Naive thymus-derived CD8-positive, alpha-beta T cell (primary cell): ENCODE data around the gene TNFRSF1B. TPM values are rescaled to one million over a fixed set of nuclear protein-coding genes. Genes with fewer than 3 reads are reported as not detected.

ENCODE experiments used
- ATAC-seq, 2 donors: fragments of 150-1000 bp; cut with Tn5 transposase in 1 of 2; sonication (Bioruptor Pico), chemical (Tn5 transposase) in 1 of 2; 1 replicate in 1 of 2; 2 replicates in 1 of 2; pipeline ENCODE4 v1.10.0; 2021; ENCODE audit warnings: mild to moderate bottlenecking in 2 of 2, moderate library complexity in 2 of 2
- POLR2A ChIA-PET: fragments of 350-600 bp; sonication (Branson Sonifier 250); formaldehyde crosslinking; loops from one replicate; lab custom pipeline; 2021; ENCODE audit warnings: antibody characterized with exemption; lab: Charles Lee
- DNase-seq, 10 donors: peaks; one replicate each; pipeline versions ENCODE4 v3.0.0 to v3.0.0-alpha.2; 2020 to 2022
- H3K27ac Mint-ChIP-seq, 10 donors: one replicate each; pipeline ENCODE4 v1.8.0; 2020 to 2022; ENCODE audit warnings: mild to moderate bottlenecking in 10 of 10, mixed read lengths in 10 of 10, moderate library complexity in 4 of 10, inconsistent platforms in 1 of 10
- H3K27me3 Mint-ChIP-seq, 5 donors: one replicate each; pipeline ENCODE4 v1.8.0; 2021 to 2022; ENCODE audit warnings: mixed read lengths in 5 of 5
- H3K36me3 Mint-ChIP-seq, 3 donors: one replicate each; pipeline ENCODE4 v1.8.0; 2020 to 2022; ENCODE audit warnings: mixed read lengths in 3 of 3, mild to moderate bottlenecking in 2 of 3, inconsistent platforms in 1 of 3
- H3K4me1 Mint-ChIP-seq, 4 donors: one replicate each; pipeline ENCODE4 v1.8.0; 2021 to 2022; ENCODE audit warnings: mixed read lengths in 4 of 4
- H3K4me3 Mint-ChIP-seq, 10 donors: one replicate each; pipeline ENCODE4 v1.8.0; 2020 to 2022; ENCODE audit warnings: mild to moderate bottlenecking in 10 of 10, mixed read lengths in 10 of 10, moderate library complexity in 6 of 10, inconsistent platforms in 1 of 10
- H3K9me3 Mint-ChIP-seq, 9 donors: one replicate each; pipeline ENCODE4 v1.8.0; 2020 to 2022; ENCODE audit warnings: mixed read lengths in 9 of 9, mild to moderate bottlenecking in 3 of 9, inconsistent platforms in 1 of 9, moderate library complexity in 1 of 9
- polyA plus RNA-seq, 3 donors: library from polyadenylated mRNA; unstranded; fragments of 300-500 nt; fragmentation: Illumina TruSeq; gene quantifications; one replicate each; pipeline ENCODE4 v1.2.3, GENCODE V29; 2021
- total RNA-seq, 8 experiments: library from RNA in 2 of 8; stranded (reverse) in 2 of 8; gene quantifications; one replicate each; pipeline ENCODE4 v1.2.3 and lab custom pipeline; 2021 to 2026

TNFRSF1B gene
- total and polyA plus RNA-seq, 5 experiments from 2014 or later, result 16.5 to 64.6 (median 19.7) TPM

GRCh38 chr1:12179111-12179519 is 12.3 kb downstream of the TNFRSF1B start:
- Mint-ChIP-seq H3K27ac (peak overlapping the region; percentile 95 to 100 (median 98)), H3K9me3 (no peaks in the 10 kb centered on the region), H3K4me1 (peaks cover 45 to 92% (median 75%) of the 10 kb centered on the region in 4 donors), H3K27me3 (no peaks in the 10 kb centered on the region), H3K4me3 (peak overlapping the region; percentile 77 to 95 (median 84)), H3K36me3 (no peaks in the 10 kb centered on the region)
- POLR2A ChIA-PET, result interaction anchor here (0.6 to 9.7 kb wide), 13 partner anchors 9 to 435 kb away, joined by 3 to 119 read pairs (median 4); no protein-coding TSS in a partner anchor
- DNase-seq (peak; percentile 67 to 94 (median 86)), ATAC-seq (peak; percentile 66 to 69)

DNA sequence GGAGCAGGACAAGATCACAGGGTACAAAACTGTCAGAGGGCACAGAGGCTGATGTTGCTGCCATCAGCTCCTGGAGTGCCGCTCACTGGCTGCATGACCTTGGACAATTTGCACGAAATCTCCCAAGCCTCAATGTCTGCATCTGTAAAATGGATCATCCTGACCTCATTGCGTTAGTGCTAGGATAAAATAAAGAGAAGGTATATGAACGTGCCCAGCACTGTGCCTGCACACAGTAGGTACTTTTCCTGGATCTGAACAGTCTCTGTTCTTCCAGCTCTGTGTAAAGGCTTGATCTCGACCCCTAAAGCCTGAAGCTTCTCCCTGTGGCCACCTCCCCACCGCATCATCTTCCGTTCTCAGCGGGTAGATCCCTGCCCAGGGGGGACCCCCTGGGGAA is 12.9 kb downstream of the TNFRSF1B start:
- peaks cover 45 to 90% (median 71%) of the 10 kb centered on the region in 4 donors for H3K4me1 Mint-ChIP-seq
- POLR2A ChIA-PET, result interaction anchor here (0.6 to 9.7 kb wide), 6 partner anchors 13 to 55 kb away, joined by 3 to 119 read pairs (median 10); no protein-coding TSS in a partner anchor
- H3K27me3 Mint-ChIP-seq, result no peaks in the 10 kb centered on the region
- no peaks in the 10 kb centered on the region for H3K36me3 Mint-ChIP-seq
- H3K9me3 Mint-ChIP-seq, result no peaks in the 10 kb centered on the region
- H3K4me3 Mint-ChIP-seq, result peak overlapping the region; percentile 77 to 95 (median 84)
- DNase-seq (no peak), ATAC-seq (no peak)
- peak overlapping the region; percentile 43 to 100 (median 98) for H3K27ac Mint-ChIP-seq

DNA sequence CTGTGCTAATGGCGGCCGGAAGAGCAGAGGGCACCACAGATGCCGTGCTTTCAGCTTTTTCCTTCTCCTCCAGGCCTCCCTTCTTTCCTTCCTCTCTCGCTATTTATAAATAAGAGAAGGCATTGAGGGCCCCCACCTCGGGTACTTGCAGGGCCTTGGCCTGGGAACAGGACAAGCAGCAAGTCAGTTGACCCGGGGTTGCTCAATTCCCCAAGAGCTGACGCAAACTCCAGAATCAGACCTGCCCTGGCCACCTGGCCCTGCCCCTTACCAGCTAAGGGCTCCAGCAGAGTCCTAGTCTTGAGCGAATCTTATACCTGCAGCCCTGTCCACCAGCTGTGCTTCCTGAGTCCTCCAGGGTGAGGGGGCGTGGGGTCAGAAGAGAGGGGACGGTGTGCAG is 13.5 kb downstream of the TNFRSF1B start:
- no peaks in the 10 kb centered on the region for H3K36me3 Mint-ChIP-seq
- POLR2A ChIA-PET, result interaction anchor here (3.2 to 9.7 kb wide), 3 partner anchors 19 to 56 kb away, joined by 16 to 119 read pairs (median 43); no protein-coding TSS in a partner anchor
- DNase-seq (no peak), ATAC-seq (no peak)
- H3K27ac Mint-ChIP-seq, result peak overlapping the region in 9 of 10 donors; percentile 29 to 100 (median 92)
- H3K4me3 Mint-ChIP-seq, result peak overlapping the region in 4 of 10 donors; percentile 10 to 82 (median 42)
- no peaks in the 10 kb centered on the region for H3K9me3 Mint-ChIP-seq
- peaks cover 43 to 87% (median 74%) of the 10 kb centered on the region in 4 donors for H3K4me1 Mint-ChIP-seq
- H3K27me3 Mint-ChIP-seq, result no peaks in the 10 kb centered on the region

DNA sequence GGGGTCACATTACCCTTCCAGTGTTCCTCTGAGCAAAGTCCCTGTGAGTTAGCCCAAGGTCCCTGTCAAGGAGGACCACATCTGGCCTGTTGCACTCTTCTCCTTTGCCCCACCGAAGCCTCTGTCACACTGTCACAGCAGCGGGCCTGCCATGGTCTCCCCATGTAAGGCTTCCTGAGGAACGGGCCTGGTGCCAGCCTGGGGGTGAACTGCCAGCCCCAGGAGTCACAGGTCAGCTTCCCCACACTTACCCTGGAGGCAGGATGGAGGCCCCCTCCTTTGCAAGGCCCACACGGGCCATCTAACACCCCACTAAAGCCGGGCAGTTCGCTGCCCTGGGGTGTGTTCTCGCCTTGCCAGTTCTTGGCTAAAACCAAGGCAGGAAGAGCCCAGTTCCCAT is 14.1 kb downstream of the TNFRSF1B start:
- H3K27me3 Mint-ChIP-seq, result no peaks in the 10 kb centered on the region
- ATAC-seq, result no peak
- H3K4me1 Mint-ChIP-seq, result peaks cover 40 to 87% (median 71%) of the 10 kb centered on the region in 4 donors
- no peaks in the 10 kb centered on the region for H3K9me3 Mint-ChIP-seq
- H3K36me3 Mint-ChIP-seq, result no peaks in the 10 kb centered on the region
- H3K4me3 Mint-ChIP-seq, result no peak overlapping the region
- no peak for DNase-seq
- peak overlapping the region in 8 of 10 donors; percentile 29 to 100 (median 95) for H3K27ac Mint-ChIP-seq
- POLR2A ChIA-PET, result interaction anchor here (1.4 to 9.7 kb wide), 2 partner anchors 14 to 31 kb away, joined by 4 to 119 read pairs; partner anchors contain the start of gene TNFRSF1B

GRCh38 chr1:12181568-12181967 is 14.8 kb downstream of the TNFRSF1B start:
- Mint-ChIP-seq H3K4me3 (no peak overlapping the region), H3K36me3 (no peaks in the 10 kb centered on the region), H3K9me3 (no peaks in the 10 kb centered on the region), H3K4me1 (peaks cover 36 to 86% (median 68%) of the 10 kb centered on the region in 4 donors), H3K27ac (peak overlapping the region in 7 of 10 donors; percentile 48 to 100 (median 98)), H3K27me3 (no peaks in the 10 kb centered on the region)
- no peak for ATAC-seq
- POLR2A ChIA-PET, result interaction anchor here (1.4 kb wide), 1 partner anchor 15 kb away, joined by 4 read pairs; the partner anchor contains the start of gene TNFRSF1B
- DNase-seq, result no peak

GRCh38 chr1:12182410-12182984 is 15.7 kb downstream of the TNFRSF1B start:
- no peaks in the 10 kb centered on the region for H3K9me3 Mint-ChIP-seq
- POLR2A ChIA-PET, result interaction anchor here (0.5 to 1.4 kb wide), 4 partner anchors 10 to 49 kb away, joined by 3 to 4 read pairs (median 4); partner anchors contain the start of gene TNFRSF1B
- peaks cover 36 to 84% (median 62%) of the 10 kb centered on the region in 4 donors for H3K4me1 Mint-ChIP-seq
- H3K4me3 Mint-ChIP-seq, result no peak overlapping the region
- H3K27me3 Mint-ChIP-seq, result no peaks in the 10 kb centered on the region
- ATAC-seq (no peak), DNase-seq (no peak)
- peak overlapping the region in 9 of 10 donors; percentile 2 to 100 (median 55) for H3K27ac Mint-ChIP-seq
- no peaks in the 10 kb centered on the region for H3K36me3 Mint-ChIP-seq

DNA sequence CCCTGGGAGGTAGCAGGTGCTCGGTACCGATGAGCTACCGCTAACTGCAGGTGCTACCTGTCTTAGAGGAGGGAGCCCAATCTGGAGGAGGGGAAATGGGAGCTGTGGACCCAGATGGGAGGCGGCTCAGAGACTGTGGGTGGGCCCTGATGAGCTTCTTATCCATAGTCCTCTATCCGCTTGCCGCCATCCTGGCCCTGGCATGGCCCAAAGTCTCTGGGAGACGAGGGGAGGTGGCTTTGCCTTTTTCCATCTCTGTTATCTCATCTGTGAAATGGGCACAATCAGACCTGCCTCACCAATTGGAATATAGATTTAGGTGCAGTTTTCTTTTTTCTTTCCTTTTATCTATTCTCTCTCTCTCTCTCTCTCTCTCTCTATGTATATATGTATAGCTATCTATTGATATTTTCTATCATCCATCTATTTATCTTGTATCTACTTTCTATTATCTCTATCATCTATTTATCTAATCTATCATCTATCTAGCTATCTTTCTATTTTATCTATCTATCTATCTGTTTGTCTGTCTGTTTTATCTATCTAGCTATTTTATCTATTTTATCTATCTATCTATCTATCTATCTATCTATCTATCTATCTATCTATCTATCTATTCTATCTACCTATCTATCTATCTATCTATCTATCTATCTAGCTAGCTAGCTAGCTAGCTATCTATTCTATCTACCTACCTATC is 16.5 kb downstream of the TNFRSF1B start:
- POLR2A ChIA-PET, result interaction anchor here (0.7 to 1.3 kb wide), 4 partner anchors 9 to 50 kb away, joined by 3 to 4 read pairs (median 3); no protein-coding TSS in a partner anchor
- no peaks in the 10 kb centered on the region for H3K36me3 Mint-ChIP-seq
- H3K9me3 Mint-ChIP-seq, result no peaks in the 10 kb centered on the region
- peaks cover 33 to 82% (median 57%) of the 10 kb centered on the region in 4 donors for H3K4me1 Mint-ChIP-seq
- no peak for DNase-seq
- H3K27me3 Mint-ChIP-seq, result no peaks in the 10 kb centered on the region
- H3K27ac Mint-ChIP-seq, result peak overlapping the region in 8 of 10 donors; percentile 2 to 100 (median 58)
- no peak for ATAC-seq
- H3K4me3 Mint-ChIP-seq, result no peak overlapping the region

DNA sequence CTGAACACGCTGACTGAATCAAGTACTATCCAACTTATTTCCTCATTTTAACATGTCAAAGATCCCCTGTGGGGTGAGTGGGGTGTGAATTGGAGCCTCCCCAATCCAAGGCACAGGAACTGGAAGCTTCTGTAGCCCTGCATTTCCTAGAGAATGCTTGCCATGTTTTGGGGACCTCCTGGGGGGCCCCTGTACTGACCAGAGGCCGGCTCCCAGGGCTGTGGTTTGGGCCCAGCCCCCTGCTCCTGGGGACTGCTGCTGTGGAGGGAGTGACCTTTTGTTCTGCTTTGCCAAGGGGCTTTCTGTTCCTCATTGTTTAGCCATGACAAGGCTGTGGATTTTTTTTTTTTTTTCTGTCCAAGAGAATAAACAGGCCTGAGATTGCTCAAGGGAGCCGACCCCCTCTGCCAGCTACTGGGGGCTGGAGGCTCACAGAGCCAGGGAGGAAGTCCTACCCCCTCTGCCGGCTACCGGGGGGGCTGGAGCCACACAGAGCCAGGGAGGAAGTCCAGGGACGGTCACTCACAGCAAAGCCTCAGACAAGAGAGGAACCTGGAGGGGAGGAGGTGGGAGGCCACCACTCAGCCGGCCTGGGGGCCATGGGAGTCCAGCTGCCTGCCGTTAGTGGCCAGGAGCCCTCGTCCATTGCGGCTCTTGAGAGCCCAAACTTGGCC is 17.4 kb downstream of the TNFRSF1B start:
- no peaks in the 10 kb centered on the region for H3K27me3 Mint-ChIP-seq
- POLR2A ChIA-PET, result interaction anchor here (0.7 to 1.3 kb wide), 4 partner anchors 10 to 59 kb away, joined by 3 to 4 read pairs (median 3); no protein-coding TSS in a partner anchor

DNA sequence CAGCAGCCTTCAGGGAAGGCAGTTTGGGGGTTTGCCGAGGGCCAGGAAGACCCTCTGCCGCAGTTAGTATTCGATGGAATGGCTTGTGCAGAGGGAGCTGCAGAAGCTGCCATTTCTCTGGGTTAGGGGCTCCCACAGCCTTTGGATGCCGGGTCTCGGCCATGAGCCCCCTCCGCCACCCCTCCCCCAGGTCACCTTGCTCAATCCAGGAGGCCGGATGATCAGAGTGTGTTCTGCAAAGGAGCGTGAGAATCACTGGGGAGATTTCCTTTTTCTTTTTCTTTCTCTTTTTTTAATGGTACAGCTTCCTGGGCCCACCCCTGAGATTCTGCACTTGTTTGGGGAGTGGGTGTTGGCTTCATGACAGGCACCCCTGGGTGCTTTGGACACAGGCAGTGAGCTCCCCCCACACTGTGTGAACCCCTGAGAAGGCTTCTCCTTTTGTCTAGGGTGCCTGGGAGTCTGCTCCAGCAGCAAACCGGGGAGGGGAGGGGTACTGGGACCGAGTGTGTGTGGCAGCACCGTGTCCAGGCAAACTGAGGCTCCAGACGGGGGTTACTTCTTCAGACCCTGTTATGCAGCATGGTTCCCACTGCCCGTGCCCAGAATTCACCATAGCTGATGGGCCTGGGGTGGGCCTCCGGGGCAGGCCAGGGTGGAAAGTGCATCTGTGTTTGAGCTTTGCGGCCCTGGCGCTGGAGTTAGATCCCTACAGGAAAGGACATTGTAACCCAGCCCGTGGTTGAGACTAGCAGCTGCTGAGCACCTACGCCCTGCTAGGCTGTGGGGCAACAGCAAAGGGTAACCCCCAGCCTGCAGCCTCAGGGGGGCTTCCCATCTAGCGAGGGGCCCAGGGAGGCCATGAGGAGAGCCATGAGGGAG is 18.5 kb downstream of the TNFRSF1B start:
- no peaks in the 10 kb centered on the region for H3K27me3 Mint-ChIP-seq
- peaks cover 0 to 7% (median 0%) of the 10 kb centered on the region in 3 donors for H3K36me3 Mint-ChIP-seq
- DNase-seq (no peak), ATAC-seq (no peak)
- H3K27ac Mint-ChIP-seq, result peak overlapping the region in 5 of 10 donors; percentile 22 to 85 (median 35)
- peak overlapping the region in 1 of 10 donors; percentile 15 for H3K4me3 Mint-ChIP-seq
- H3K4me1 Mint-ChIP-seq, result peaks cover 26 to 74% (median 52%) of the 10 kb centered on the region in 4 donors
- no peaks in the 10 kb centered on the region for H3K9me3 Mint-ChIP-seq
- POLR2A ChIA-PET, result interaction anchor here (0.8 to 1.3 kb wide), 3 partner anchors 12 to 34 kb away, joined by 3 to 4 read pairs (median 3); no protein-coding TSS in a partner anchor

More for the DNA sequence above, 17.4 kb downstream of the TNFRSF1B start:
- DNase-seq (no peak), ATAC-seq (no peak)
- no peaks in the 10 kb centered on the region for H3K9me3 Mint-ChIP-seq
- H3K27ac Mint-ChIP-seq, result peak overlapping the region in 7 of 10 donors; percentile 2 to 69 (median 62)
- H3K4me3 Mint-ChIP-seq, result peak overlapping the region in 1 of 10 donors; percentile 2
- H3K36me3 Mint-ChIP-seq, result peaks cover 0 to under 1% (median 0%) of the 10 kb centered on the region in 3 donors
- H3K4me1 Mint-ChIP-seq, result peaks cover 24 to 75% (median 52%) of the 10 kb centered on the region in 4 donors

- ATAC-seq (no peak), DNase-seq (no peak)
- H3K9me3 Mint-ChIP-seq, result no peaks in the 10 kb centered on the region
- POLR2A ChIA-PET, result interaction anchor here (0.6 to 1.3 kb wide), 4 partner anchors 13 to 210 kb away, joined by 3 read pairs; no protein-coding TSS in a partner anchor
- H3K4me1 Mint-ChIP-seq, result peaks cover 26 to 66% (median 50%) of the 10 kb centered on the region in 4 donors
- peak overlapping the region in 5 of 10 donors; percentile 34 to 85 (median 60) for H3K27ac Mint-ChIP-seq
- no peak overlapping the region for H3K4me3 Mint-ChIP-seq
- H3K36me3 Mint-ChIP-seq, result peaks cover 0 to 14% (median 0%) of the 10 kb centered on the region in 3 donors
- no peaks in the 10 kb centered on the region for H3K27me3 Mint-ChIP-seq
These were observed 19.3 kb downstream of the TNFRSF1B start for GRCh38 chr1:12185918-12186678.
